ENCODE measurements around the gene ZNF775. TPM values are rescaled to one million over a fixed set of nuclear protein-coding genes. Genes with fewer than 3 reads are reported as not detected.

ZNF775 gene
- polyA plus RNA-seq, 1 donor (not counting 4 experiments of a cell fraction or from before 2014, with no cell fraction given) = 1.0 TPM

DNA sequence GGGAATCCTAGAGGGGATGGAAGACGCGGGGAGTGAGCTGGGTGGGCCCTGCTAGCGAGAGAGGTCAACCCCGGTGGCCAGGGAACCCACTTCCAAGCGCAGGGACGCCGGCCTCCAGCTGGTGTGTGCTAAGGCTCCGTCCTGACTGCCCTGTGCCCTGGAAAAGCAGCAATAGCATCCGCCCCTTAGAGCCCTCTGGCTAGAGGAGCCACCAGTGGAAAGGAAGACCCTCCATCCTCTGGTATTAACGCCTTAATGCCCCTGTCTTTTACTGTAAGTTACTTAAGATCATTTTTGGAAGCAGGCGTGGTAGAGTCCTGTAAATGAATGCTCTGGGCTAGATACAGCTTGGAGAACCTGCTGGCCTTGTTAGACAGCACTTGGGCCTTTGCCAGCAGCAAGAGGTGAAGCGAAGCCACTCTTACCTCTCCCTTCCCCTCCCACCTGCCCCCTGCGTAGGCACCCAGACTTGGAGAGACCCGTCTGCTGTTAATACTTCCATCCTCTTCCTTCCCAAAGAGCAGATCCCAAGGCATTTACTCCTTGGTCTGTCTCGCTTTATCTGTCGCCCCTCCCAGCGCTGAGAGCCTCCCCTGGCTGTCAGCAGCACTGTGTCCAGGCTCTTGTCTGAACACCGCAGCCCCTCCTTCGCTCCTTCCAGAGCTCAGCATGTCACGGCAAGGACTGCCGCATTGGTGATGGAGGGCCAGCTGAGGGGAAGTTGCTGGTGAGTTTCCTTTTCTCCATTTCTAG is 5.9 kb upstream of the ZNF775 start:
- H3K79me2 ChIP-seq (ENCODE audit: control insufficient read depth, insufficient read depth, low read length) = no peaks in the 10 kb centered on the region

DNA sequence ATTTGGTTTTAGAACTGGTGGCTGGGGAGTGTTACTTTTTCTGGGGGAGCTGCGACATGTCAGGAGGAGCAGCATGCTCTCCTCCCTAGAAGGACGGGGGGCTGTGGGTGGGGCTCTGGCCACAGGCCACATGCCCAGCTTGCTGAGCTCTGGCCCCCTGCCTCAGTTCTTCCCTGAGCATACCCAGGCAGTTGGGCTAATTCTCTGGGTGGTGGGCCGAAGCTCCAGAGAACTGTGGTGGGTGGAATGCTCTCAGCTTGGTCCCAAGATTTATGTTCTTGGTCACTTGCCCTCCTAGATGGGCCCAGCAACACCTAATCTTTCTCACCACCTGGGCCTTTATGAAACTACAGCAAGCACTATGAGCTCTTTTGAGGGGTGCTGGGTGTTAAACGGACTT is 5.1 kb upstream of the ZNF775 start:
- Histone ChIP-seq H3K9me1 (ENCODE audit: control insufficient read depth, extremely low read depth, insufficient read depth, low read length) (no peaks in the 10 kb centered on the region), H3K4me1 (ENCODE audit: control insufficient read depth, extremely low read depth, insufficient read depth, low read length) (peaks cover 28% of the 10 kb centered on the region), H3K9me3 (ENCODE audit: control insufficient read depth, low read depth, low read length) (no peaks in the 10 kb centered on the region), H3K4me2 (ENCODE audit: control insufficient read depth, extremely low read depth, insufficient read depth, low read depth, low read length) (no peak overlapping the region), H3K27me3 (ENCODE audit: control insufficient read depth, extremely low read depth, insufficient read depth, low read length) (no peaks in the 10 kb centered on the region), H4K20me1 (ENCODE audit: control insufficient read depth, extremely low read depth, insufficient read depth, low read length) (peaks cover 3% of the 10 kb centered on the region), H3K9ac (ENCODE audit: control insufficient read depth, extremely low read depth, insufficient read depth, low read length) (no peak overlapping the region), H2AFZ (ENCODE audit: control insufficient read depth, low read length) (no peak overlapping the region), H3K27ac (ENCODE audit: control insufficient read depth, insufficient read depth, low read length) (no peak overlapping the region), H3K36me3 (ENCODE audit: control insufficient read depth in 2 of 2, extremely low read depth in 1 of 2, insufficient read depth in 2 of 2, low read length in 2 of 2) (peaks cover 1 to 5% of the 10 kb centered on the region in 2 experiments), H3K79me2 (ENCODE audit: control insufficient read depth, insufficient read depth, low read length) (no peaks in the 10 kb centered on the region), H3K4me3 (ENCODE audit: control insufficient read depth in 2 of 3, extremely low read depth in 1 of 3, insufficient read depth in 2 of 3, low read depth in 1 of 3, low read length in 3 of 3) (no peak overlapping the region)
- TF ChIP-seq EZH2 (IDR thresholded peaks at IDR 0.05; ENCODE audit: low read length) = no peak
- TF ChIP-seq, protein P1, sequence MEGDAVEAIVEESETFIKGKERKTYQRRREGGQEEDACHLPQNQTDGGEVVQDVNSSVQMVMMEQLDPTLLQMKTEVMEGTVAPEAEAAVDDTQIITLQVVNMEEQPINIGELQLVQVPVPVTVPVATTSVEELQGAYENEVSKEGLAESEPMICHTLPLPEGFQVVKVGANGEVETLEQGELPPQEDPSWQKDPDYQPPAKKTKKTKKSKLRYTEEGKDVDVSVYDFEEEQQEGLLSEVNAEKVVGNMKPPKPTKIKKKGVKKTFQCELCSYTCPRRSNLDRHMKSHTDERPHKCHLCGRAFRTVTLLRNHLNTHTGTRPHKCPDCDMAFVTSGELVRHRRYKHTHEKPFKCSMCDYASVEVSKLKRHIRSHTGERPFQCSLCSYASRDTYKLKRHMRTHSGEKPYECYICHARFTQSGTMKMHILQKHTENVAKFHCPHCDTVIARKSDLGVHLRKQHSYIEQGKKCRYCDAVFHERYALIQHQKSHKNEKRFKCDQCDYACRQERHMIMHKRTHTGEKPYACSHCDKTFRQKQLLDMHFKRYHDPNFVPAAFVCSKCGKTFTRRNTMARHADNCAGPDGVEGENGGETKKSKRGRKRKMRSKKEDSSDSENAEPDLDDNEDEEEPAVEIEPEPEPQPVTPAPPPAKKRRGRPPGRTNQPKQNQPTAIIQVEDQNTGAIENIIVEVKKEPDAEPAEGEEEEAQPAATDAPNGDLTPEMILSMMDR (optimal IDR thresholded peaks at IDR 0.05 in 1 of 3, IDR thresholded peaks at IDR 0.05 in 1 of 3, conservative IDR thresholded peaks at IDR 0.05 in 1 of 3; ENCODE audit: extremely low read depth in 1 of 3, insufficient read depth in 2 of 3, low read length in 3 of 3) = no peak
- FAIRE-seq (no peak), DNase-seq (ENCODE audit: low read depth, low spot score) (no peak)
- dilution Hi-C loops (cut with MboI; ENCODE audit: extremely low pct_ligation_motif_present, low sequenced_read_pairs) = no loop called here

More for the DNA sequence above, 5.9 kb upstream of the ZNF775 start:
- H3K9ac ChIP-seq (ENCODE audit: control insufficient read depth, extremely low read depth, insufficient read depth, low read length) = no peak overlapping the region
- H3K36me3 ChIP-seq (ENCODE audit: control insufficient read depth in 2 of 2, extremely low read depth in 1 of 2, insufficient read depth in 2 of 2, low read length in 2 of 2) = peaks cover 1 to 5% of the 10 kb centered on the region in 2 experiments
- no peaks in the 10 kb centered on the region for H3K9me1 ChIP-seq (ENCODE audit: control insufficient read depth, extremely low read depth, insufficient read depth, low read length)
- H4K20me1 ChIP-seq (ENCODE audit: control insufficient read depth, extremely low read depth, insufficient read depth, low read length) = peaks cover 3% of the 10 kb centered on the region
- H3K4me2 ChIP-seq (ENCODE audit: control insufficient read depth, extremely low read depth, insufficient read depth, low read depth, low read length) = no peak overlapping the region
- no peak for TF ChIP-seq EZH2 (IDR thresholded peaks at IDR 0.05; ENCODE audit: low read length)
- TF ChIP-seq, protein P1 (optimal IDR thresholded peaks at IDR 0.05 in 1 of 3, IDR thresholded peaks at IDR 0.05 in 1 of 3, conservative IDR thresholded peaks at IDR 0.05 in 1 of 3; ENCODE audit: extremely low read depth in 1 of 3, insufficient read depth in 2 of 3, low read length in 3 of 3) = no peak
- DNase-seq (ENCODE audit: low read depth, low spot score) = no peak
- H3K27ac ChIP-seq (ENCODE audit: control insufficient read depth, insufficient read depth, low read length) = no peak overlapping the region
- H3K27me3 ChIP-seq (ENCODE audit: control insufficient read depth, extremely low read depth, insufficient read depth, low read length) = no peaks in the 10 kb centered on the region
- no peak overlapping the region for H2AFZ ChIP-seq (ENCODE audit: control insufficient read depth, low read length)
- no peak overlapping the region for H3K4me3 ChIP-seq (ENCODE audit: control insufficient read depth in 2 of 3, extremely low read depth in 1 of 3, insufficient read depth in 2 of 3, low read depth in 1 of 3, low read length in 3 of 3)
- no peaks in the 10 kb centered on the region for H3K9me3 ChIP-seq (ENCODE audit: control insufficient read depth, low read depth, low read length)
- FAIRE-seq = no peak
- peaks cover 23% of the 10 kb centered on the region for H3K4me1 ChIP-seq (ENCODE audit: control insufficient read depth, extremely low read depth, insufficient read depth, low read length)
- dilution Hi-C loops (cut with MboI; ENCODE audit: extremely low pct_ligation_motif_present, low sequenced_read_pairs) = no loop called here

Measured in keratinocyte (primary cell).